Activated naive CD8-positive, alpha-beta T cell (primary cell): ENCODE measurements around the gene TXNL4A.
A peak's percentile ranks its signal among the peaks of the same experiment; 100 is the strongest.
"Not testable (repeated sequence)": the region's sequence is repeated elsewhere in the genome, so short reads cannot be mapped to it uniquely, and the experiment has no call there.

Source experiments
- H3K27ac Mint-ChIP-seq: one replicate; pipeline ENCODE4 v1.8.0; 2021; ENCODE audit warnings: mixed read lengths
- H3K27me3 Mint-ChIP-seq: one replicate; pipeline ENCODE4 v1.8.0; 2021; ENCODE audit warnings: mixed read lengths
- H3K36me3 Mint-ChIP-seq: one replicate; pipeline ENCODE4 v1.8.0; 2021; ENCODE audit warnings: mixed read lengths
- H3K4me1 Mint-ChIP-seq: one replicate; pipeline ENCODE4 v1.8.0; 2021; ENCODE audit warnings: low read depth, mixed read lengths
- H3K4me3 Mint-ChIP-seq: one replicate; pipeline ENCODE4 v1.8.0; 2021; ENCODE audit warnings: mild to moderate bottlenecking, mixed read lengths
- H3K9me3 Mint-ChIP-seq: one replicate; pipeline ENCODE4 v1.8.0; 2021; ENCODE audit warnings: low read depth, mixed read lengths

Gene TXNL4A

DNA sequence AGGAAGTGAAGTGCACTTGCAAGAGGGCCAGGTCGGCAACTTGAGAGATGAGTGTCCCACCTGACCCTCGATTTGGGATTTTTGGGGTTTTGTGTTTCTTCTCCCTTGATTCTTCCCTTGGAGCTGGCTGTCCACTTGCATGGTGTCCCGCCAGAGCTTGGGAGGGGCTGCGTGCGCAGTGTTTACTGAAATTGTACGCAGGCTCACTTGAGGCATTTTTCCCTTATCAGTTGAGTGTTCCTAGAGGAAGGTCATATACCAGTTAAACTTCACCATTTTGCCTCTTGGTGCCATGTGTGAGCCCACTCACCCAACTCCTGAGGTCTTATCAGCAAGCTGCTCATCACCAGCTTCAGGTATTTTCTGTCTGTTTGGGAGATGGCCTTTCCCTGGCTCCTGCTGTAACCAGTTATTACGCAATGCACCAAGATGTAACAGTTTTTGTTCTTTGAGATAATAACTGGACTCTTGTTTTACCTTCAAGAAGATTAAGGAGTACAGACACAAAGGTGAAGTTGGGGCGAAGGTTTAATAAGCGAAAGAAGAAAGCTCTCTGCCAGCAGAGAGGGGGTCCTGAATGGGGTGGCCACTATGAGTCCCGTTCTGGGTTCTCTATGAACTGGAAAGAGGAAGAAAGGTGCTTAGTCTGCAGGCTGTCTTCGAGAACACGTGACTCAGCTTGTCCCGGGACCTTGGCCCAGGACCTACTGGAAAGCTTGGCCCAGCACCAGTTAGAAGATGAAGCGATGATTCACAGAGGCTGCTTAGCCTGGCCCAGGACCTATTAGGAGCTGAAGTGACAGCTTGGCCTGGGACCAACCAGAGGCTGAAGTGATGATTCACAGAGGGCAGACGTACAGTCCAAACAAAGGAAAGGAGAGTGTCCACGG lies 21.5 kb upstream of the TXNL4A start:
- H3K27me3 Mint-ChIP-seq: no peaks in the 10 kb centered on the region

DNA sequence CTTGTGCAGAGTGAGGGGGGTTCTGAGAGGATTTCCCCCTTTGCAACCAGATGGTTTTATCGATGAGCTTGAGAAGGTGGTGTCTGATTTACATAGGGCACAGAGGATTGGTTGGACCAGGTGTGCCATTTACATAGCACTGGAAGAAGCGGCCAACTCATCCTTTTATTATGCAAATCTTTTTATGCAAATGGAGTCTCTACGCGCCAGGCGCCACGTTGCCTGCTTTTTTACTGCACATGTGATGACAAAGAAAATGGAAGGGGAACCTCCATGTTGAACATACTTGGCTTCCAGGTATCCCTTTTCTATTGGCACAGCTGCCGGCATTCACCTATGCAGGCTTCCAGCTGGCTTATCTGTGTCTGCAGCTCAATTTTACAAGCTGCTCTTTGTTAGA lies 18.4 kb upstream of the TXNL4A start:
- no peaks in the 10 kb centered on the region for H3K4me1 Mint-ChIP-seq
- H3K36me3 Mint-ChIP-seq: peaks cover 13% of the 10 kb centered on the region
- no peak overlapping the region for H3K27ac Mint-ChIP-seq
- peaks cover 3% of the 10 kb centered on the region for H3K9me3 Mint-ChIP-seq
- H3K27me3 Mint-ChIP-seq: no peaks in the 10 kb centered on the region
- no peak overlapping the region for H3K4me3 Mint-ChIP-seq

More for the DNA sequence above, 21.5 kb upstream of the TXNL4A start:
- H3K36me3 Mint-ChIP-seq: peaks cover 23% of the 10 kb centered on the region
- H3K27ac Mint-ChIP-seq: no peak overlapping the region
- H3K4me3 Mint-ChIP-seq: no peak overlapping the region
- H3K4me1 Mint-ChIP-seq: no peaks in the 10 kb centered on the region
- H3K9me3 Mint-ChIP-seq: peaks cover 13% of the 10 kb centered on the region

DNA sequence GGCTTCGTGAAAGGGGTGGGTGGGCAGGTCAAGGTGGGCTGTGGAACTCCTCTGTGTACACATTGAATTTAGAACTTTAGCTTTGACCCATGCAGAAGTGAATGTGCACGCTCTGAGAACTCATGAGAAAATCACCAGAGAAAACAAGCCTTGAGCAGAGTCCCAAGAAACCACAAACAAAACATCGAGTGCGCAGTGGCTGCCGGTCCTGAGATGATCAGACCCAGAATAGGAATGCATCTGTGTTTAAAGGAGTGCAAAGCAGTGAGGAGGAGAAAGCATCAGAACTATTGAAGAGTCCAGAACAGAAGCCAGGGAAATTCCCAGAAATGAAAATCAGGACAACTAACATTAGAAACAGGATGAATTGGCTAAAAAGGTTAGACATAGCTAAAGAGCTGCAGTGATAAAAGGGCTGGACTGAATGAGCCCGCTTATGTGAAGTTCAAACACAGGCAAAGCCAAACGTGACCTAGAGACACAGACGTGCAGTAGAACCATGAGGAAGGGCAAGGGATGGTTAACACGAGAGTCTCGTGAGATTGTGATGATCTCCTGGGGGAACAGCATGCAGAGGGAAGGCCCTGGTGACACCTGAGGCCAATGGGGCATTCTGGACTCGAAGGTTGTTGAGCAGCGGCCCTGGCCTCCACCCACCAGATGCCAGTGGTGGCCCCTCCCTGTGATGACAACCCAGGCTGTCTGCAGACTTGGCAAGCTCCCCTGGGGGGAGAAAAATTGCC lies 16.4 kb upstream of the TXNL4A start:
- H3K27me3 Mint-ChIP-seq: no peaks in the 10 kb centered on the region
- H3K36me3 Mint-ChIP-seq: peaks cover 15% of the 10 kb centered on the region
- no peaks in the 10 kb centered on the region for H3K4me1 Mint-ChIP-seq
- H3K9me3 Mint-ChIP-seq: peaks cover 10% of the 10 kb centered on the region
- no peak overlapping the region for H3K4me3 Mint-ChIP-seq
- no peak overlapping the region for H3K27ac Mint-ChIP-seq

GRCh38 chr18:80002468-80002867 lies 14.1 kb upstream of the TXNL4A start:
- Mint-ChIP-seq H3K27ac (no peak overlapping the region), H3K9me3 (peaks cover 11% of the 10 kb centered on the region), H3K27me3 (no peaks in the 10 kb centered on the region), H3K4me3 (no peak overlapping the region), H3K4me1 (no peaks in the 10 kb centered on the region), H3K36me3 (peaks cover 9% of the 10 kb centered on the region)

- Mint-ChIP-seq H3K27ac (no peak overlapping the region), H3K27me3 (no peaks in the 10 kb centered on the region), H3K9me3 (peaks cover 11% of the 10 kb centered on the region), H3K4me1 (no peaks in the 10 kb centered on the region), H3K4me3 (no peak overlapping the region), H3K36me3 (peaks cover 9% of the 10 kb centered on the region)
These were observed 12.5 kb upstream of the TXNL4A start for GRCh38 chr18:80000877-80001276.

GRCh38 chr18:79999701-80000100 lies 11.3 kb upstream of the TXNL4A start:
- H3K36me3 Mint-ChIP-seq, H3K27me3 Mint-ChIP-seq, H3K4me1 Mint-ChIP-seq, H3K4me3 Mint-ChIP-seq: not testable (repeated sequence)
- Mint-ChIP-seq H3K9me3 (peaks cover 11% of the 10 kb centered on the region), H3K27ac (peak overlapping the region; percentile 0)

DNA sequence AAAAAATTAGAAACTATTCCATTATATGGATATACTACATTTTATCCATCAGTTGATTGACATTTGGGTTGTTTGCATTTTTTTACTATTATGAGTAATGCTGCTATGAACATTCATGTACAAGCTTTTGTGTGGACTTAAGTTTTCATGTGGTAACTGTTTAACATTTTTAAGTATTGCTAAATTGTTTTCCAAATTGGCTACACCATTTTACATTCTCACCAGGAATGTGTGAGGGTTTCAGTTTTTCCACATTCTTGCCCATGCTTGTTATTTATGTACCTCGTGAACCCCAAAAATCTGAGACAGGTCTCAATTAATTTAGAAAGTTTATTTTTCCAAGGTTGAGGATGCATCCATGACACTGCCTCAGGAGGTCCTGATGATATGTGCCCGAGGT lies 3.1 kb upstream of the TXNL4A start:
- H3K27me3 Mint-ChIP-seq: no peaks in the 10 kb centered on the region
- peaks cover 15% of the 10 kb centered on the region for H3K4me1 Mint-ChIP-seq
- no peak overlapping the region for H3K27ac Mint-ChIP-seq
- no peaks in the 10 kb centered on the region for H3K9me3 Mint-ChIP-seq
- H3K36me3 Mint-ChIP-seq: peaks cover under 1% of the 10 kb centered on the region
- H3K4me3 Mint-ChIP-seq: no peak overlapping the region

DNA sequence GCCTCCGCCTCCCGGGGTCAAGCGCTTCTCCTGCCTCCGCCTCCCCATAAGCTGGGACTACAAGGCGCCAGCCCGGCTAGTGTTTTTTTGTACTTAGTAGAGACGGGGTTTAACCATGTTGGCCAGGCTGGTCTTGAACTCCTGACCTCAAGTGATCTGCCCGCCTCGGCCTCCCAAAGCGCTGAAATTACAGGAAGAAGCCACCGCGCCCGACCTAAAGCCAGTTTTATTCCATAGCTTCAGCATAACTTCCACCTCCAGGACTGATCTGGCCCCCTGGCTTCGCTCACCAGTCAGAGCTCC lies 783 bp upstream of the TXNL4A start:
- Mint-ChIP-seq H3K9me3 (no peaks in the 10 kb centered on the region), H3K4me1 (peaks cover 33% of the 10 kb centered on the region), H3K36me3 (peaks cover 5% of the 10 kb centered on the region), H3K27me3 (no peaks in the 10 kb centered on the region), H3K27ac (peak overlapping the region; percentile 98), H3K4me3 (peak overlapping the region; percentile 96)

DNA sequence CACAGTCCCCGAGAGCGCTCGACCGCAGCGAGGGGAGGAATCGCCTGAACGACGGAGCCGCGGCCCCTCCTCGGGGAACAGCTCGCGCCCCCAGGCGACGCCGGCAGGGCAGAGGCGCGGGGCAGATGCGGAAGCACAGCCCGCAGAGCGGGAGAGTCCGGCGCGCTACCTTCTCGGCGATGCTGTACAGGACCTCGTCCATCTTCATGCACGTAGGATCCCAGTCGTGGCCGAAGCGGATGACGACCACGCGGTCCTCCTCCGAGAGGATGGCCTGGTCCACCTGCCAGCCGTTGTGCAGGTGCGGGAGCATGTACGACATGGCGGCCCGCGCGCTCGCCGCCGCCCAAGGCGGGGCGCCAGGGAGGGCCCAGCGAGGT lies 302 bp downstream of the TXNL4A start:
- peak overlapping the region; percentile 97 for H3K4me3 Mint-ChIP-seq

GRCh38 chr18:79987566-79987965 lies 797 bp downstream of the TXNL4A start:
- H3K36me3 Mint-ChIP-seq: peaks cover 5% of the 10 kb centered on the region
- peaks cover 49% of the 10 kb centered on the region for H3K4me1 Mint-ChIP-seq
- H3K27me3 Mint-ChIP-seq: no peaks in the 10 kb centered on the region
- H3K9me3 Mint-ChIP-seq: no peaks in the 10 kb centered on the region
- H3K27ac Mint-ChIP-seq: peak overlapping the region; percentile 92
- H3K4me3 Mint-ChIP-seq: peak overlapping the region; percentile 97

More for the DNA sequence above, 302 bp downstream of the TXNL4A start:
- H3K4me1 Mint-ChIP-seq: peaks cover 44% of the 10 kb centered on the region
- peak overlapping the region; percentile 92 for H3K27ac Mint-ChIP-seq
- H3K36me3 Mint-ChIP-seq: peaks cover 5% of the 10 kb centered on the region
- H3K27me3 Mint-ChIP-seq: no peaks in the 10 kb centered on the region
- no peaks in the 10 kb centered on the region for H3K9me3 Mint-ChIP-seq

GRCh38 chr18:79986726-79987125 lies 1.6 kb downstream of the TXNL4A start:
- peak overlapping the region; percentile 97 for H3K4me3 Mint-ChIP-seq
- H3K36me3 Mint-ChIP-seq: peaks cover 5% of the 10 kb centered on the region
- peaks cover 57% of the 10 kb centered on the region for H3K4me1 Mint-ChIP-seq

DNA sequence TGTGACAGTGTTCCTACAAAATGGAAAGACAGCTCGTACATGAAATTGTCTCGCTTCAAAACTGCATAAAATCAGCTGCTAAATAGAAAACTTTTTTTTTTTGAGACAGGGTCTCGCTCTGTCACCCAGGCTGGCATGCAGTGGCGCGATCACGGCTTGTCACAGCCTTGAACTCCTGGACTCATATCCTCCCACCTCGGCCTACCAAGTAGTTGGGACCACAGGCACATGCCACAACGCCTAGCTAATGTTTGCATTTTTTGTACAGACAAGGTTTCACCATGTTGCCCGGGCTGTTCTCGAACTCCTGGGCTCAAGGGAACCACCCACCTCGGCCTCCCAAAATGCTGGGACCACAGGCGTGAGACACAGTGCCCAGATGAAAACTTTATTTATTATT lies 3.2 kb downstream of the TXNL4A start:
- Mint-ChIP-seq H3K36me3 (peaks cover 5% of the 10 kb centered on the region), H3K27me3 (no peaks in the 10 kb centered on the region), H3K4me3 (peak overlapping the region; percentile 72), H3K4me1 (peaks cover 67% of the 10 kb centered on the region), H3K9me3 (no peaks in the 10 kb centered on the region), H3K27ac (peak overlapping the region; percentile 75)

More at GRCh38 chr18:79986726-79987125, 1.6 kb downstream of the TXNL4A start:
- peak overlapping the region; percentile 92 for H3K27ac Mint-ChIP-seq
- H3K9me3 Mint-ChIP-seq: no peaks in the 10 kb centered on the region
- H3K27me3 Mint-ChIP-seq: no peaks in the 10 kb centered on the region

DNA sequence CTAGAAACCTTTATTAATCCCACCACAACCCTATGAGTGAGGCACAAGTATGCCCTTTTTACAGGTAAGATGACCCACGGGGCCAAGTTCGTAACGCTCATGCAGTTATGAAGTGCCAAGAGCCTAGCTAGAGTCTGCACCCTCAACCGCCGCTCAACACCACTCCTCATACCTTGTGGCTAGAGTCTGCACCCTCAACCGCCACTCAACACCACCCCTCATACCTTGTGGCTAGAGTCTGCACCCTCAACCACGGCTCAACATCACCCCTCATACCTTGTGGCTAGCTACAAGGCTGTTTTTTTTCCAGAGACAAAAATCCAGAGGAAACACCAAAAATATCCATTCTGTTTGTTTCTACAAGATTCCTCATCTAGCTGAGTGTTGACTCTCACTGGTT lies 4.6 kb downstream of the TXNL4A start:
- H3K27me3 Mint-ChIP-seq: no peaks in the 10 kb centered on the region
- peaks cover 75% of the 10 kb centered on the region for H3K4me1 Mint-ChIP-seq
- H3K27ac Mint-ChIP-seq: peak overlapping the region; percentile 81
- H3K4me3 Mint-ChIP-seq: peak overlapping the region; percentile 75
- H3K9me3 Mint-ChIP-seq: no peaks in the 10 kb centered on the region
- peaks cover 5% of the 10 kb centered on the region for H3K36me3 Mint-ChIP-seq

- no peaks in the 10 kb centered on the region for H3K27me3 Mint-ChIP-seq
- peaks cover 75% of the 10 kb centered on the region for H3K4me1 Mint-ChIP-seq
These were observed 5.1 kb downstream of the TXNL4A start for GRCh38 chr18:79983253-79983652.

GRCh38 chr18:79982736-79983135 lies 5.6 kb downstream of the TXNL4A start:
- Mint-ChIP-seq H3K4me3 (peak overlapping the region; percentile 48), H3K36me3 (peaks cover 5% of the 10 kb centered on the region), H3K27me3 (no peaks in the 10 kb centered on the region), H3K27ac (peak overlapping the region; percentile 88), H3K4me1 (peaks cover 80% of the 10 kb centered on the region), H3K9me3 (no peaks in the 10 kb centered on the region)

More at GRCh38 chr18:79983253-79983652, 5.1 kb downstream of the TXNL4A start:
- peaks cover 5% of the 10 kb centered on the region for H3K36me3 Mint-ChIP-seq
- no peaks in the 10 kb centered on the region for H3K9me3 Mint-ChIP-seq
- H3K4me3 Mint-ChIP-seq: peak overlapping the region; percentile 4
- no peak overlapping the region for H3K27ac Mint-ChIP-seq
